HCT116 (cell line): ENCODE measurements around the gene CAV1. TPM values are rescaled to one million over a fixed set of nuclear protein-coding genes. Genes with fewer than 3 reads are reported as not detected.

ENCODE experiments used
- ATAC-seq: fragments of 200-7000 bp; cut with Tn5 transposase; 2 replicates; pipeline ENCODE4 v1.9.1; 2020; ENCODE audit warnings: mild to moderate bottlenecking, moderate library complexity
- BruUV-seq: library from RNA; stranded (reverse); fragments of 400-500 nt; replicated peaks from 2 replicates; lab custom pipeline; 2021; lab: Mats Ljungman, UMichigan
- CTCF ChIA-PET: fragments of 300-600 bp; sonication (Branson Sonifier 250); formaldehyde crosslinking; loops from one replicate; lab custom pipeline; 2021; ENCODE audit warnings: antibody characterized with exemption; lab: Charles Lee
- POLR2A ChIA-PET: fragments of 300-600, 350-600 bp; sonication (Branson Sonifier 250); formaldehyde crosslinking; loops from one replicate; lab custom pipeline; 2021; ENCODE audit warnings: antibody characterized with exemption; lab: Charles Lee
- RAD21 ChIA-PET, 2 experiments: fragments of 300-600 bp; sonication (Branson Sonifier 250); formaldehyde crosslinking; loops; one replicate each; lab custom pipeline; 2023; ENCODE audit warnings: low total read pairs in 2 of 2; ENCODE audit not compliant: uncharacterized antibody in 2 of 2, unreplicated experiment in 2 of 2, low non-redundant PET in 1 of 2; lab: Charles Lee
- DNase-seq: peaks from one replicate; pipeline ENCODE4 v3.0.0-alpha.2; 2010; ENCODE audit warnings: low read depth, low spot score
- H2AFZ ChIP-seq: fragments of 200-600 bp; shearing (Covaris generic), sonication (generic); 2 replicates; pipeline ENCODE4 v1.6.1; 2017; ENCODE audit warnings: low read depth, mixed run types, mixed read lengths, antibody characterized with exemption, low read length; ENCODE audit not compliant: poor library complexity, severe bottlenecking
- H3K27ac ChIP-seq: 2 replicates; pipeline ENCODE4 v1.5.1; 2012; ENCODE audit warnings: low read depth, low read length
- H3K27me3 ChIP-seq: fragments of 200-600 bp; sonication (generic); 2 replicates; pipeline ENCODE4 v1.6.1; 2016; ENCODE audit warnings: mixed run types, low read length, mixed read lengths; ENCODE audit not compliant: insufficient read depth
- H3K36me3 ChIP-seq, 2 experiments: fragments of 200-500 bp in 1 of 2; fragments of 200-600 bp in 1 of 2; sonication (Bioruptor generic) in 1 of 2; sonication (generic) in 1 of 2; 2 replicates each; pipeline versions ENCODE4 v1.5.1 to v1.6.1; 2014 to 2016; ENCODE audit warnings: low read length in 2 of 2, inconsistent platforms in 1 of 2, mixed read lengths in 1 of 2, mixed run types in 1 of 2; ENCODE audit not compliant: insufficient read depth in 2 of 2, control insufficient read depth in 1 of 2
- H3K4me1 ChIP-seq, 2 experiments: fragments of 200-600 bp in 1 of 2; sonication (generic) in 1 of 2; 2 replicates each; pipeline versions ENCODE4 v1.5.1 to v1.6.1; 2012 to 2017; ENCODE audit warnings: low read length in 2 of 2, inconsistent platforms in 1 of 2, mild to moderate bottlenecking in 1 of 2, mixed read lengths in 1 of 2, mixed run types in 1 of 2, moderate library complexity in 1 of 2; ENCODE audit not compliant: insufficient read depth in 2 of 2, control insufficient read depth in 1 of 2
- H3K4me2 ChIP-seq: fragments of 200-600 bp; sonication (generic); 2 replicates; pipeline ENCODE4 v1.6.1; 2017; ENCODE audit warnings: mixed run types, low read length, mixed read lengths
- H3K4me3 ChIP-seq, 2 experiments: fragments of 200-600 bp in 1 of 2; sonication (generic) in 1 of 2; replicated peaks in 1 of 2; 2 replicates each; pipeline ENCODE4 v1.5.1; 2011 to 2016; ENCODE audit warnings: low read length in 2 of 2, control low read depth in 1 of 2, low read depth in 1 of 2, mild to moderate bottlenecking in 1 of 2, mixed read lengths in 1 of 2, mixed run types in 1 of 2
- H3K79me2 ChIP-seq: fragments of 200-600 bp; sonication (generic); 2 replicates; pipeline ENCODE4 v1.6.1; 2017; ENCODE audit warnings: mild to moderate bottlenecking, mixed run types, low read length, moderate library complexity, mixed read lengths; ENCODE audit not compliant: insufficient read depth
- H3K9ac ChIP-seq: fragments of 200-600 bp; sonication (generic); 2 replicates; pipeline ENCODE4 v1.6.1; 2016; ENCODE audit warnings: low read length, mixed read lengths
- H3K9me2 ChIP-seq: fragments of 200-600 bp; sonication (generic), shearing (Covaris generic); 2 replicates; pipeline ENCODE4 v1.6.1; 2017; ENCODE audit warnings: mixed run types, mild to moderate bottlenecking, moderate library complexity; ENCODE audit not compliant: insufficient read depth
- H3K9me3 ChIP-seq, 2 experiments: fragments of 200-500 bp in 1 of 2; fragments of 200-600 bp in 1 of 2; sonication (Bioruptor generic) in 1 of 2; sonication (generic) in 1 of 2; 2 replicates each; pipeline ENCODE4 v1.6.1; 2014 to 2017; ENCODE audit warnings: low read length in 2 of 2, mixed read lengths in 2 of 2, inconsistent platforms in 1 of 2, low read depth in 1 of 2, mild to moderate bottlenecking in 1 of 2, mixed run types in 1 of 2, moderate library complexity in 1 of 2; ENCODE audit not compliant: control insufficient read depth in 1 of 2, insufficient read depth in 1 of 2
- H4K20me1 ChIP-seq: fragments of 200-600 bp; sonication (generic), shearing (Covaris generic); 2 replicates; pipeline ENCODE4 v1.6.1; 2017; ENCODE audit warnings: mixed run types, mild to moderate bottlenecking, moderate library complexity; ENCODE audit not compliant: insufficient read depth
- ATF3 ChIP-seq: IDR thresholded peaks from 2 replicates; pipeline ENCODE4 v1.6.1; 2012
- CBX3 ChIP-seq: IDR thresholded peaks from 2 replicates; pipeline ENCODE4 v1.6.1; 2012; ENCODE audit warnings: low read depth
- CEBPB ChIP-seq: IDR thresholded peaks from 2 replicates; pipeline ENCODE4 v1.6.1; 2012; ENCODE audit warnings: low read depth
- CTCF ChIP-seq, 3 experiments: fragments of 200-600 bp in 1 of 3; sonication (generic) in 1 of 3; IDR thresholded peaks in 2 of 3; conservative IDR thresholded peaks in 1 of 3; 2 replicates each; pipeline ENCODE4 v1.5.1; 2012 to 2017; ENCODE audit warnings: low read depth in 2 of 3, low read length in 2 of 3, antibody characterized with exemption in 1 of 3, borderline replicate concordance in 1 of 3, control low read depth in 1 of 3, mild to moderate bottlenecking in 1 of 3, mixed read lengths in 1 of 3, mixed run types in 1 of 3, moderate library complexity in 1 of 3; ENCODE audit not compliant: insufficient read depth in 1 of 3
- EGR1 ChIP-seq: IDR thresholded peaks from 2 replicates; pipeline ENCODE4 v1.6.1; 2012; ENCODE audit warnings: low read depth
- ELF1 ChIP-seq: IDR thresholded peaks from 2 replicates; pipeline ENCODE4 v1.6.1; 2012; ENCODE audit warnings: low read depth, borderline replicate concordance
- EZH2phosphoT487 ChIP-seq: fragments of 200-600 bp; IDR thresholded peaks from 2 replicates; pipeline ENCODE4 v1.6.1; 2018; ENCODE audit warnings: antibody characterized with exemption, borderline replicate concordance
- FOSL1 ChIP-seq: IDR thresholded peaks from 2 replicates; pipeline ENCODE4 v1.6.1; 2012; ENCODE audit warnings: low read depth
- MAX ChIP-seq: IDR thresholded peaks from 2 replicates; pipeline ENCODE4 v1.6.1; 2012
- POLR2A ChIP-seq: IDR thresholded peaks from 2 replicates; pipeline ENCODE4 v1.7.0; 2011; ENCODE audit warnings: borderline replicate concordance; ENCODE audit not compliant: insufficient read depth, insufficient read length; ENCODE audit errors: extremely low read depth
- POLR2AphosphoS5 ChIP-seq: IDR thresholded peaks from 2 replicates; pipeline ENCODE4 v1.6.1; 2011; ENCODE audit warnings: mild to moderate bottlenecking, low read depth, low read length, moderate library complexity
- RAD21 ChIP-seq: IDR thresholded peaks from 2 replicates; pipeline ENCODE4 v1.6.1; 2012; ENCODE audit warnings: low read depth, mild to moderate bottlenecking
- REST ChIP-seq: IDR thresholded peaks from 2 replicates; pipeline ENCODE4 v1.6.1; 2012; ENCODE audit warnings: low read depth
- SIN3A ChIP-seq: IDR thresholded peaks from 2 replicates; pipeline ENCODE4 v1.6.1; 2012; ENCODE audit warnings: low read depth
- SP1 ChIP-seq: IDR thresholded peaks from 2 replicates; pipeline ENCODE4 v1.6.1; 2012; ENCODE audit warnings: low read depth
- SRF ChIP-seq: IDR thresholded peaks from 2 replicates; pipeline ENCODE4 v1.6.1; 2012; ENCODE audit warnings: low read depth
- TCF7L2 ChIP-seq: IDR thresholded peaks from 2 replicates; pipeline ENCODE4 v1.7.0; 2011; ENCODE audit warnings: borderline replicate concordance, inconsistent platforms; ENCODE audit not compliant: insufficient read depth, insufficient read length; ENCODE audit errors: extremely low read depth
- ZBTB33 ChIP-seq: IDR thresholded peaks from 2 replicates; pipeline ENCODE4 v1.6.1; 2011; ENCODE audit warnings: mild to moderate bottlenecking, low read length, moderate library complexity; ENCODE audit not compliant: insufficient replicate concordance; ENCODE audit errors: extremely low read depth
- ZFX ChIP-seq: fragments of 450-650 bp; IDR thresholded peaks from 2 replicates; pipeline ENCODE4 v1.6.1; 2017
- ZNF274 ChIP-seq: fragments of 200-500 bp; sonication (Bioruptor generic); IDR thresholded peaks from 2 replicates; pipeline ENCODE4 v1.6.1; 2014; ENCODE audit warnings: mild to moderate bottlenecking, low read depth, low read length, inconsistent platforms
- intact Hi-C: fragments of 100-400 bp; cut with micrococcal nuclease; formaldehyde crosslinking; loops from 2 replicates; pipeline ENCODE4 v1.10.0; 2022
- total RNA-seq: library from RNA; stranded (reverse); gene quantifications from one replicate; pipeline ENCODE4 v1.2.1, GENCODE V29; 2021; ENCODE audit not compliant: unreplicated experiment

CAV1 gene
- total RNA-seq, 1 experiment from 2014 or later = 298 TPM

- ChIA-PET RAD21 (no interaction called here), CTCF (no interaction called here), POLR2A (no interaction called here)
- Histone ChIP-seq H3K4me1 (peaks cover 0 to 20% of the 10 kb centered on the region in 2 experiments; a peak in 2 of 4 replicates), H4K20me1 (peaks cover 10% of the 10 kb centered on the region; the same call in 1 of the 2 replicates), H3K9me2 (no peaks in the 10 kb centered on the region), H3K4me3 (no peak overlapping the region), H3K9ac (no peak overlapping the region), H2AFZ (no peak overlapping the region), H3K36me3 (peaks cover 12 to 76% of the 10 kb centered on the region in 2 experiments), H3K27me3 (no peaks in the 10 kb centered on the region), H3K79me2 (peaks cover 95% of the 10 kb centered on the region), H3K9me3 (no peaks in the 10 kb centered on the region), H3K27ac (no peak overlapping the region), H3K4me2 (no peak overlapping the region)
- ATAC-seq = no peak
- BruUV-seq = no TSS peak
- no peak for DNase-seq
- TF ChIP-seq CEBPB = no peak
- TF ChIP-seq CBX3 = no peak
- no peak for TF ChIP-seq SRF
- TF ChIP-seq POLR2AphosphoS5 = no peak
- no peak for TF ChIP-seq ZNF274
- no peak for TF ChIP-seq FOSL1
- no peak for TF ChIP-seq EGR1
- TF ChIP-seq ELF1 = no peak
- TF ChIP-seq TCF7L2 = no peak
- TF ChIP-seq RAD21 = no peak
- TF ChIP-seq MAX = no peak
- TF ChIP-seq CTCF (IDR thresholded peaks at IDR 0.05 in 2 of 3, conservative IDR thresholded peaks at IDR 0.05 in 1 of 3; ENCODE audit: borderline replicate concordance in 1 of 3, insufficient read depth in 1 of 3, low read depth in 2 of 3, low read length in 2 of 3) = no peak
- TF ChIP-seq ATF3 = no peak
- no peak for TF ChIP-seq POLR2A
- no peak for TF ChIP-seq REST
- no peak for TF ChIP-seq EZH2phosphoT487
- no peak for TF ChIP-seq SP1
- TF ChIP-seq ZBTB33 = no peak
- no peak for TF ChIP-seq ZFX
- no peak for TF ChIP-seq SIN3A
- intact Hi-C loops = no loop called here
These were observed 10.6 kb downstream of the CAV1 start for GRCh38 chr7:116535416-116535815.
